IMR-90 (cell line): Measurements from ENCODE around the gene C9orf43. TPM values are rescaled to one million over a fixed set of nuclear protein-coding genes. Genes with fewer than 3 reads are reported as not detected.

ENCODE experiments used
- ATAC-seq: fragments of 200-7000 bp; cut with Tn5 transposase; 2 replicates; pipeline ENCODE4 v1.9.1; 2020; ENCODE audit warnings: low read depth, mild to moderate bottlenecking, moderate library complexity
- BruUV-seq: library from RNA; stranded (reverse); fragments of 400-500 nt; replicated peaks from 2 replicates; lab custom pipeline; 2021; lab: Mats Ljungman, UMichigan
- CTCF ChIA-PET: fragments of 300-600 bp; formaldehyde crosslinking; extraction: SDS; loops from one replicate; lab custom pipeline; 2021; ENCODE audit warnings: antibody characterized with exemption; lab: Yijun Ruan, JAX
- POLR2A ChIA-PET: fragments of 300-600 bp; sonication (Branson Sonifier 250); formaldehyde crosslinking; loops from one replicate; lab custom pipeline; 2022; ENCODE audit warnings: antibody characterized with exemption; ENCODE audit not compliant: unreplicated experiment; lab: Charles Lee
- DNase-seq: peaks from one replicate; pipeline ENCODE4 v3.0.0; 2013
- H2AFZ ChIP-seq: replicated peaks from 2 replicates; pipeline ENCODE3; 2013; ENCODE audit warnings: low read length, mild to moderate bottlenecking; ENCODE audit not compliant: poor library complexity
- H2AK5ac ChIP-seq: 2 replicates; pipeline ENCODE4 v1.6.1; 2013; ENCODE audit warnings: low read depth, low read length, inconsistent platforms
- H2AK9ac ChIP-seq: replicated peaks from 2 replicates; pipeline ENCODE3; 2013; ENCODE audit warnings: mild to moderate bottlenecking, low read depth, low read length, moderate library complexity; ENCODE audit not compliant: poor library complexity
- H2BK120ac ChIP-seq: 2 replicates; pipeline ENCODE4 v1.6.1; 2013; ENCODE audit warnings: low read depth, low read length, inconsistent platforms
- H2BK15ac ChIP-seq: 3 replicates; pipeline ENCODE4 v1.6.1; 2013; ENCODE audit warnings: low read depth, low read length, inconsistent platforms
- H2BK20ac ChIP-seq: 2 replicates; pipeline ENCODE4 v1.6.1; 2013; ENCODE audit warnings: low read depth, mild to moderate bottlenecking, inconsistent platforms, low read length, moderate library complexity
- H2BK5ac ChIP-seq: 2 replicates; pipeline ENCODE4 v1.6.1; 2013; ENCODE audit warnings: mild to moderate bottlenecking, low read depth, low read length, inconsistent platforms; ENCODE audit not compliant: poor library complexity, severe bottlenecking
- H3K14ac ChIP-seq: replicated peaks from 2 replicates; pipeline ENCODE4 v1.6.1; 2013; ENCODE audit warnings: low read depth, low read length, inconsistent platforms
- H3K18ac ChIP-seq: 2 replicates; pipeline ENCODE4 v1.6.1; 2013; ENCODE audit warnings: low read depth, low read length, control low read depth
- H3K23ac ChIP-seq: 2 replicates; pipeline ENCODE4 v1.6.1; 2013; ENCODE audit warnings: low read depth, low read length, inconsistent platforms
- H3K27ac ChIP-seq: 2 replicates; pipeline ENCODE4 v1.5.1; 2013; ENCODE audit warnings: mild to moderate bottlenecking, control low read depth, low read length; ENCODE audit not compliant: insufficient read depth
- H3K27me3 ChIP-seq: 2 replicates; pipeline ENCODE4 v1.6.1; 2013; ENCODE audit warnings: low read length; ENCODE audit not compliant: control insufficient read depth, insufficient read depth
- H3K36me3 ChIP-seq: 2 replicates; pipeline ENCODE4 v1.6.1; 2013; ENCODE audit warnings: low read length, mixed read lengths; ENCODE audit not compliant: control insufficient read depth, insufficient read depth
- H3K4ac ChIP-seq: 2 replicates; pipeline ENCODE4 v1.6.1; 2013; ENCODE audit warnings: low read depth, low read length, inconsistent platforms
- H3K4me1 ChIP-seq: 2 replicates; pipeline ENCODE4 v1.6.1; 2013; ENCODE audit warnings: low read length, mixed read lengths; ENCODE audit not compliant: control insufficient read depth, insufficient read depth
- H3K4me2 ChIP-seq: 2 replicates; pipeline ENCODE4 v1.6.1; 2013; ENCODE audit warnings: low read depth, mild to moderate bottlenecking, control low read depth, low read length, moderate library complexity
- H3K4me3 ChIP-seq: 2 replicates; pipeline ENCODE4 v1.5.1; 2013; ENCODE audit warnings: low read depth, mild to moderate bottlenecking, control low read depth, low read length, moderate library complexity; ENCODE audit not compliant: insufficient read depth
- H3K56ac ChIP-seq: 2 replicates; pipeline ENCODE4 v1.6.1; 2013; ENCODE audit warnings: low read length, inconsistent platforms; ENCODE audit not compliant: insufficient read depth; ENCODE audit errors: extremely low read depth
- H3K79me1 ChIP-seq, 2 experiments: 2 replicates each; pipeline ENCODE4 v1.6.1; 2013; ENCODE audit warnings: low read length in 2 of 2, inconsistent platforms in 1 of 2, low read depth in 1 of 2
- H3K9ac ChIP-seq: 2 replicates; pipeline ENCODE4 v1.6.1; 2013; ENCODE audit warnings: low read depth, low read length, control low read depth
- H3K9me1 ChIP-seq: 2 replicates; pipeline ENCODE4 v1.6.1; 2013; ENCODE audit warnings: low read length, inconsistent platforms; ENCODE audit not compliant: insufficient read depth
- H3K9me3 ChIP-seq: 2 replicates; pipeline ENCODE4 v1.6.1; 2013; ENCODE audit warnings: low read length; ENCODE audit not compliant: control insufficient read depth, insufficient read depth
- H4K20me1 ChIP-seq: 2 replicates; pipeline ENCODE4 v1.6.1; 2013; ENCODE audit warnings: low read length, inconsistent platforms; ENCODE audit not compliant: insufficient read depth
- H4K5ac ChIP-seq: 2 replicates; pipeline ENCODE4 v1.6.1; 2013; ENCODE audit warnings: mild to moderate bottlenecking, low read depth, low read length, control low read depth
- H4K8ac ChIP-seq, 2 experiments: 2 replicates each; pipeline ENCODE4 v1.6.1; 2013; ENCODE audit warnings: low read depth in 2 of 2, low read length in 2 of 2, control low read depth in 1 of 2, inconsistent platforms in 1 of 2
- H4K91ac ChIP-seq: 2 replicates; pipeline ENCODE4 v1.6.1; 2013; ENCODE audit warnings: low read depth, low read length, inconsistent platforms; ENCODE audit not compliant: insufficient read depth
- CEBPB ChIP-seq: IDR thresholded peaks from 2 replicates; pipeline ENCODE4 v1.6.1; 2012; ENCODE audit warnings: low read depth, low read length, improper control_type of control experiment
- CHD1 ChIP-seq: IDR thresholded peaks from 2 replicates; pipeline ENCODE4 v1.6.1; 2012; ENCODE audit warnings: low read depth, low read length, improper control_type of control experiment
- CTCF ChIP-seq: conservative IDR thresholded peaks from 2 replicates; pipeline ENCODE4 v1.5.1; 2012; ENCODE audit warnings: mild to moderate bottlenecking, low read depth, low read length, improper control_type of control experiment
- ELK1 ChIP-seq: fragments of 150-350 bp; IDR thresholded peaks from 2 replicates; pipeline ENCODE4 v1.6.1; 2016; ENCODE audit warnings: low read depth, mild to moderate bottlenecking, low read length, moderate library complexity, borderline replicate concordance
- FOS ChIP-seq: fragments of 150-350 bp; IDR thresholded peaks from 2 replicates; pipeline ENCODE4 v1.6.1; 2016; ENCODE audit warnings: low read depth, low read length
- MAFK ChIP-seq: IDR thresholded peaks from 2 replicates; pipeline ENCODE4 v1.6.1; 2012; ENCODE audit warnings: low read depth, low read length, improper control_type of control experiment
- MAZ ChIP-seq: IDR thresholded peaks from 2 replicates; pipeline ENCODE4 v1.6.1; 2012; ENCODE audit warnings: low read depth, mild to moderate bottlenecking, low read length, improper control_type of control experiment, moderate library complexity, borderline replicate concordance
- MXI1 ChIP-seq: IDR thresholded peaks from 2 replicates; pipeline ENCODE4 v1.6.1; 2012; ENCODE audit warnings: low read depth, mild to moderate bottlenecking, low read length, moderate library complexity, borderline replicate concordance
- NFE2L2 ChIP-seq: fragments of 150-350 bp; IDR thresholded peaks from 2 replicates; pipeline ENCODE4 v1.6.1; 2016; ENCODE audit warnings: low read depth, mild to moderate bottlenecking, low read length
- POLR2A ChIP-seq: IDR thresholded peaks from 2 replicates; pipeline ENCODE4 v1.6.1; 2012; ENCODE audit warnings: mild to moderate bottlenecking, low read depth, low read length
- RAD21 ChIP-seq: IDR thresholded peaks from 2 replicates; pipeline ENCODE4 v1.6.1; 2012; ENCODE audit warnings: low read length, improper control_type of control experiment
- RCOR1 ChIP-seq: IDR thresholded peaks from 2 replicates; pipeline ENCODE4 v1.6.1; 2012; ENCODE audit warnings: mild to moderate bottlenecking, low read length, improper control_type of control experiment; ENCODE audit not compliant: insufficient replicate concordance
- RFX5 ChIP-seq: IDR thresholded peaks from 2 replicates; pipeline ENCODE4 v1.8.0; 2012; ENCODE audit warnings: low read depth, mild to moderate bottlenecking, low read length, moderate library complexity
- SMC3 ChIP-seq: fragments of 150-350 bp; IDR thresholded peaks from 2 replicates; pipeline ENCODE4 v1.6.1; 2016; ENCODE audit warnings: low read depth, mild to moderate bottlenecking, antibody characterized with exemption, low read length, moderate library complexity
- USF2 ChIP-seq: fragments of 150-350 bp; IDR thresholded peaks from 2 replicates; pipeline ENCODE4 v1.6.1; 2017; ENCODE audit warnings: mild to moderate bottlenecking, antibody characterized with exemption, low read length, low read depth
- WGBS, 2 experiments: methylation state at CpG; one replicate each; pipeline versions ENCODE4 v1.1.5 to v1.1.7; 2013; ENCODE audit warnings: missing lambda C conversion rate in 2 of 2; ENCODE audit not compliant: insufficient read length in 1 of 2; ENCODE audit errors: extremely low coverage in 2 of 2; 5-methylcytosine and 5-hydroxymethylcytosine counted together
- dilution Hi-C: fragments of 300-500 bp; cut with HindIII; formaldehyde crosslinking; loops from one replicate; pipeline ENCODE4 v1.14.3; 2018; ENCODE audit warnings: low sequenced_read_pairs; ENCODE audit not compliant: unreplicated experiment
- in situ Hi-C: fragments of 300-500 bp; cut with MboI; formaldehyde crosslinking; loops from 3 replicates; pipeline ENCODE4 v1.14.3; 2019; ENCODE audit warnings: low sequenced_read_pairs, inconsistent platforms, mixed read lengths
- intact Hi-C: fragments of 100-400 bp; cut with micrococcal nuclease; formaldehyde crosslinking; loops from 2 replicates; pipeline ENCODE4 v1.10.0; 2022
- polyA plus RNA-seq, 3 experiments: library from polyadenylated mRNA; depleted of rRNA; stranded (reverse); fragments of >200 nt; gene quantifications; 2 replicates each; pipeline ENCODE4 v1.2.3, GENCODE V29; 2012; ENCODE audit warnings: low replicate concordance in 1 of 3
- total RNA-seq: library from RNA; depleted of rRNA; stranded (reverse); fragments of >200 nt; gene quantifications from 2 replicates; pipeline ENCODE4 v1.2.3, GENCODE V29; 2012

Gene C9orf43
- total and polyA plus RNA-seq, 2 of the 4 experiments (the other 2 are of a cell fraction): 0.36 to 0.46 TPM

GRCh38 chr9:113477661-113478060 is 67.1 kb downstream of the C9orf43 start:
- H2AFZ ChIP-seq: no peak overlapping the region
- H3K27ac ChIP-seq: no peak overlapping the region
- H3K9me3 ChIP-seq: no peaks in the 10 kb centered on the region
- no peaks in the 10 kb centered on the region for H3K79me1 ChIP-seq
- H3K4ac ChIP-seq: no peak overlapping the region; the same call in 1 of the 2 replicates
- no peak overlapping the region for H2BK15ac ChIP-seq
- H3K4me1 ChIP-seq: no peaks in the 10 kb centered on the region; the same call in 1 of the 2 replicates
- no peak overlapping the region for H2BK20ac ChIP-seq
- ATAC-seq: no peak
- no peaks in the 10 kb centered on the region for H3K27me3 ChIP-seq
- in situ Hi-C loops (no loop called here), dilution Hi-C loops (no loop called here), intact Hi-C loops (no loop called here)
- WGBS, 2 experiments: 95% methylated on average over 3 of the region's 5 CpGs; no CpG with 5 or more reads in 1 of the 2 experiments
- no peaks in the 10 kb centered on the region for H3K9me1 ChIP-seq
- no peak overlapping the region for H3K14ac ChIP-seq
- H3K9ac ChIP-seq: no peak overlapping the region
- no peak overlapping the region for H3K4me2 ChIP-seq
- H4K20me1 ChIP-seq: no peaks in the 10 kb centered on the region
- no peak overlapping the region for H4K91ac ChIP-seq
- H4K5ac ChIP-seq: no peak overlapping the region
- H3K36me3 ChIP-seq: no peaks in the 10 kb centered on the region
- no peak overlapping the region for H3K23ac ChIP-seq
- no peak overlapping the region for H3K4me3 ChIP-seq
- no peak overlapping the region for H2AK5ac ChIP-seq
- no peak overlapping the region for H2BK5ac ChIP-seq
- no TSS peak for BruUV-seq
- H2BK120ac ChIP-seq: no peak overlapping the region
- ChIA-PET POLR2A (no interaction called here), CTCF (interaction anchor here (0.6 kb wide), 1 partner anchor 169 kb away, joined by 3 read pairs; no protein-coding TSS in a partner anchor)
- no peak overlapping the region for H2AK9ac ChIP-seq
- TF ChIP-seq POLR2A: no peak
- TF ChIP-seq CTCF: no peak
- TF ChIP-seq MXI1: no peak
- no peak for TF ChIP-seq RCOR1
- no peak for TF ChIP-seq MAFK
- TF ChIP-seq RAD21: no peak
- no peak for TF ChIP-seq FOS
- no peak for TF ChIP-seq RFX5
- no peak for TF ChIP-seq SMC3
- TF ChIP-seq CHD1: no peak
- no peak for TF ChIP-seq USF2
- TF ChIP-seq MAZ: no peak
- TF ChIP-seq NFE2L2: no peak
- TF ChIP-seq CEBPB: no peak
- no peak for TF ChIP-seq ELK1
- no peak overlapping the region for H4K8ac ChIP-seq
- H3K56ac ChIP-seq: no peak overlapping the region
- H3K18ac ChIP-seq: no peak overlapping the region
- DNase-seq: no peak
